IPS-15b (cell line): ENCODE measurements around the gene ZFHX3.

ENCODE experiments used
- H3K27me3 ChIP-seq: one replicate; pipeline ENCODE4 v1.6.1; 2013; ENCODE audit warnings: low read length; ENCODE audit not compliant: control insufficient read depth, insufficient read depth
- H3K36me3 ChIP-seq: one replicate; pipeline ENCODE4 v1.6.1; 2013; ENCODE audit warnings: low read length; ENCODE audit not compliant: control insufficient read depth, insufficient read depth
- H3K4me1 ChIP-seq: one replicate; pipeline ENCODE4 v1.6.1; 2013; ENCODE audit warnings: mild to moderate bottlenecking, low read length; ENCODE audit not compliant: control insufficient read depth, insufficient read depth
- H3K4me3 ChIP-seq: one replicate; pipeline ENCODE4 v1.5.1; 2013; ENCODE audit warnings: low read depth, low read length
- H3K9ac ChIP-seq: one replicate; pipeline ENCODE4 v1.6.1; 2013; ENCODE audit warnings: low read depth, mild to moderate bottlenecking, low read length
- H3K9me3 ChIP-seq: one replicate; pipeline ENCODE4 v1.6.1; 2013; ENCODE audit warnings: mild to moderate bottlenecking, low read length; ENCODE audit not compliant: control insufficient read depth, insufficient read depth

The ZFHX3 gene

GRCh38 chr16:73047536-73048291, at the start of gene ZFHX3:
ZFHX3 (minus strand) TSS chr16:73048128; CDS start chr16:72960145, 87,983 bp downstream.
- Histone ChIP-seq H3K9me3 (no peaks in the 10 kb centered on the region), H3K27me3 (peaks cover 91% of the 10 kb centered on the region), H3K4me1 (peaks cover 47% of the 10 kb centered on the region), H3K9ac (no peak within 1 kb of the TSS), H3K36me3 (no peaks in the 10 kb centered on the region), H3K4me3 (peak within 1 kb of the TSS; percentile 50)

GRCh38 chr16:73096510-73096909, 48.6 kb upstream of the ZFHX3 start:
- no peak overlapping the region for H3K4me3 ChIP-seq
- no peaks in the 10 kb centered on the region for H3K4me1 ChIP-seq
- no peak overlapping the region for H3K9ac ChIP-seq
- H3K27me3 ChIP-seq, result no peaks in the 10 kb centered on the region
- H3K36me3 ChIP-seq, result no peaks in the 10 kb centered on the region
- no peaks in the 10 kb centered on the region for H3K9me3 ChIP-seq

- H3K36me3 ChIP-seq, result no peaks in the 10 kb centered on the region
- H3K9me3 ChIP-seq, result no peaks in the 10 kb centered on the region
- no peak overlapping the region for H3K4me3 ChIP-seq
- H3K4me1 ChIP-seq, result no peaks in the 10 kb centered on the region
- H3K9ac ChIP-seq, result no peak overlapping the region
- no peaks in the 10 kb centered on the region for H3K27me3 ChIP-seq
Measured at GRCh38 chr16:73095885-73096421, 48.0 kb upstream of the ZFHX3 start.

GRCh38 chr16:73095142-73095820, 47.4 kb upstream of the ZFHX3 start:
- Histone ChIP-seq H3K27me3 (no peaks in the 10 kb centered on the region), H3K9me3 (no peaks in the 10 kb centered on the region), H3K4me1 (no peaks in the 10 kb centered on the region), H3K9ac (no peak overlapping the region), H3K36me3 (no peaks in the 10 kb centered on the region), H3K4me3 (no peak overlapping the region)

- Histone ChIP-seq H3K27me3 (no peaks in the 10 kb centered on the region), H3K4me3 (no peak overlapping the region), H3K36me3 (no peaks in the 10 kb centered on the region), H3K9me3 (no peaks in the 10 kb centered on the region), H3K4me1 (no peaks in the 10 kb centered on the region), H3K9ac (no peak overlapping the region)
Measured at GRCh38 chr16:73094371-73094770, 46.4 kb upstream of the ZFHX3 start.

GRCh38 chr16:73093146-73094144, 45.5 kb upstream of the ZFHX3 start:
- Histone ChIP-seq H3K4me1 (no peaks in the 10 kb centered on the region), H3K9me3 (no peaks in the 10 kb centered on the region), H3K9ac (no peak overlapping the region), H3K27me3 (no peaks in the 10 kb centered on the region), H3K4me3 (no peak overlapping the region), H3K36me3 (no peaks in the 10 kb centered on the region)

- Histone ChIP-seq H3K4me1 (no peaks in the 10 kb centered on the region), H3K36me3 (no peaks in the 10 kb centered on the region), H3K27me3 (no peaks in the 10 kb centered on the region), H3K9me3 (no peaks in the 10 kb centered on the region), H3K4me3 (no peak overlapping the region), H3K9ac (no peak overlapping the region)
Measured at GRCh38 chr16:73092236-73092781, 44.4 kb upstream of the ZFHX3 start.

GRCh38 chr16:73091174-73091573, 43.2 kb upstream of the ZFHX3 start:
- Histone ChIP-seq H3K9ac (no peak overlapping the region), H3K4me3 (no peak overlapping the region), H3K4me1 (no peaks in the 10 kb centered on the region), H3K27me3 (no peaks in the 10 kb centered on the region), H3K9me3 (no peaks in the 10 kb centered on the region), H3K36me3 (no peaks in the 10 kb centered on the region)

- H3K4me3 ChIP-seq, result no peak overlapping the region
- no peaks in the 10 kb centered on the region for H3K27me3 ChIP-seq
- no peaks in the 10 kb centered on the region for H3K4me1 ChIP-seq
- no peak overlapping the region for H3K9ac ChIP-seq
- no peaks in the 10 kb centered on the region for H3K9me3 ChIP-seq
- no peaks in the 10 kb centered on the region for H3K36me3 ChIP-seq
Measured at GRCh38 chr16:73089420-73089819, 41.5 kb upstream of the ZFHX3 start.

- Histone ChIP-seq H3K4me1 (no peaks in the 10 kb centered on the region), H3K27me3 (no peaks in the 10 kb centered on the region), H3K36me3 (no peaks in the 10 kb centered on the region), H3K4me3 (no peak overlapping the region), H3K9me3 (no peaks in the 10 kb centered on the region), H3K9ac (no peak overlapping the region)
Measured at GRCh38 chr16:73086108-73086507, 38.2 kb upstream of the ZFHX3 start.

- peaks cover 5% of the 10 kb centered on the region for H3K27me3 ChIP-seq
- no peak overlapping the region for H3K9ac ChIP-seq
- no peaks in the 10 kb centered on the region for H3K9me3 ChIP-seq
- no peaks in the 10 kb centered on the region for H3K36me3 ChIP-seq
- no peak overlapping the region for H3K4me3 ChIP-seq
- no peaks in the 10 kb centered on the region for H3K4me1 ChIP-seq
Measured at GRCh38 chr16:73083271-73083670, 35.3 kb upstream of the ZFHX3 start.
